Stimulated activated CD4-positive, alpha-beta T cell treated with anti-CD3 and anti-CD28 coated beads, TNF-alpha, amount 100 ng/mL, for 48 hours (primary cell): Measurements from ENCODE around the gene HPS4.
A peak's percentile ranks its signal among the peaks of the same experiment; 100 is the strongest.

ENCODE experiments used
- DNase-seq, 3 donors: peaks; one replicate each; pipeline ENCODE4 v3.0.0-alpha.2; 2020; ENCODE audit warnings: low read depth in 3 of 3

HPS4 gene

GRCh38 chr22:26466196-26466595 is 17.4 kb downstream of the HPS4 start:
- no peak for DNase-seq

- DNase-seq = no peak
These were observed 19.3 kb downstream of the HPS4 start for GRCh38 chr22:26464312-26464711.

- DNase-seq = no peak
These were observed 19.9 kb downstream of the HPS4 start for GRCh38 chr22:26463688-26464087.

- DNase-seq = no peak
These were observed 20.4 kb downstream of the HPS4 start for GRCh38 chr22:26463101-26463661.

GRCh38 chr22:26462641-26463040 is 20.9 kb downstream of the HPS4 start:
- no peak for DNase-seq

GRCh38 chr22:26462051-26462450 is 21.5 kb downstream of the HPS4 start:
- no peak for DNase-seq

GRCh38 chr22:26461188-26461810 is 22.3 kb downstream of the HPS4 start:
- DNase-seq = peak in 1 of 3 donors; percentile 19

- no peak for DNase-seq
These were observed 23.4 kb downstream of the HPS4 start for GRCh38 chr22:26460202-26460601.

- no peak for DNase-seq
These were observed 25.8 kb downstream of the HPS4 start for GRCh38 chr22:26457661-26458272.

GRCh38 chr22:26453812-26454500 is 29.6 kb downstream of the HPS4 start:
- DNase-seq = no peak

- DNase-seq = no peak
These were observed 30.4 kb downstream of the HPS4 start for GRCh38 chr22:26453216-26453615.

GRCh38 chr22:26452236-26453016 is 31.2 kb downstream of the HPS4 start:
- no peak for DNase-seq

- DNase-seq = no peak
These were observed 33.0 kb downstream of the HPS4 start for GRCh38 chr22:26450453-26451185.

GRCh38 chr22:26448941-26449340 is 34.6 kb downstream of the HPS4 start:
- no peak for DNase-seq

GRCh38 chr22:26448334-26448733 is 35.2 kb downstream of the HPS4 start:
- no peak for DNase-seq

- no peak for DNase-seq
These were observed 35.8 kb downstream of the HPS4 start for GRCh38 chr22:26447584-26448329.

GRCh38 chr22:26446808-26447515 is 36.6 kb downstream of the HPS4 start:
- DNase-seq = no peak

GRCh38 chr22:26445577-26446275 is 37.9 kb downstream of the HPS4 start:
- no peak for DNase-seq

GRCh38 chr22:26444777-26445176 is 38.8 kb downstream of the HPS4 start:
- no peak for DNase-seq
